Measurements from ENCODE around the gene DOCK1. TPM values are rescaled to one million over a fixed set of nuclear protein-coding genes. Genes with fewer than 3 reads are reported as not detected.

DOCK1 gene
- total RNA-seq, 2 donors from 2014 or later = 46.4 to 49.0 TPM

GRCh38 chr10:127283576-127283975 lies 378.3 kb downstream of the DOCK1 start:
- Histone ChIP-seq H3K9me3 (peaks cover 5% of the 10 kb centered on the region), H3K9ac (ENCODE audit: low read depth in 2 of 2, low read length in 2 of 2) (no peak overlapping the region), H3K4me3 (no peak overlapping the region), H3K4me1 (no peaks in the 10 kb centered on the region), H3K36me3 (no peaks in the 10 kb centered on the region), H3K27me3 (no peaks in the 10 kb centered on the region), H3K27ac (no peak overlapping the region)
- TF ChIP-seq CTCF (IDR thresholded peaks at IDR 0.05) = no peak
- intact Hi-C loops (cut with DNase I) = no loop called here
- no peak for DNase-seq

GRCh38 chr10:127290850-127291249 lies 385.6 kb downstream of the DOCK1 start:
- Histone ChIP-seq H3K36me3 (no peaks in the 10 kb centered on the region), H3K27ac (no peak overlapping the region), H3K4me3 (no peak overlapping the region), H3K9ac (ENCODE audit: low read depth in 2 of 2, low read length in 2 of 2) (no peak overlapping the region), H3K27me3 (no peaks in the 10 kb centered on the region), H3K4me1 (no peaks in the 10 kb centered on the region), H3K9me3 (peaks cover 5% of the 10 kb centered on the region)
- no peak for TF ChIP-seq CTCF (IDR thresholded peaks at IDR 0.05)
- DNase-seq = no peak
- intact Hi-C loops (cut with DNase I) = no loop called here

- Histone ChIP-seq H3K9ac (ENCODE audit: low read depth in 2 of 2, low read length in 2 of 2) (no peak overlapping the region), H3K4me1 (no peaks in the 10 kb centered on the region), H3K4me3 (no peak overlapping the region), H3K9me3 (peaks cover 5% of the 10 kb centered on the region), H3K36me3 (no peaks in the 10 kb centered on the region), H3K27me3 (no peaks in the 10 kb centered on the region), H3K27ac (no peak overlapping the region)
- intact Hi-C loops (cut with DNase I) = no loop called here
- no peak for TF ChIP-seq CTCF (IDR thresholded peaks at IDR 0.05)
- no peak for DNase-seq
Measured at GRCh38 chr10:127291329-127291728, 386.1 kb downstream of the DOCK1 start.

GRCh38 chr10:127292888-127293287 lies 387.7 kb downstream of the DOCK1 start:
- H3K36me3 ChIP-seq = no peaks in the 10 kb centered on the region
- TF ChIP-seq CTCF (IDR thresholded peaks at IDR 0.05) = no peak
- intact Hi-C loops (cut with DNase I) = no loop called here
- no peak overlapping the region for H3K9ac ChIP-seq (ENCODE audit: low read depth in 2 of 2, low read length in 2 of 2)
- no peaks in the 10 kb centered on the region for H3K4me1 ChIP-seq
- no peaks in the 10 kb centered on the region for H3K9me3 ChIP-seq
- H3K4me3 ChIP-seq = no peak overlapping the region
- H3K27me3 ChIP-seq = no peaks in the 10 kb centered on the region
- DNase-seq = no peak
- H3K27ac ChIP-seq = no peak overlapping the region

GRCh38 chr10:127293640-127294039 lies 388.4 kb downstream of the DOCK1 start:
- Histone ChIP-seq H3K36me3 (no peaks in the 10 kb centered on the region), H3K4me3 (no peak overlapping the region), H3K9me3 (no peaks in the 10 kb centered on the region), H3K27ac (no peak overlapping the region), H3K9ac (ENCODE audit: low read depth in 2 of 2, low read length in 2 of 2) (no peak overlapping the region), H3K4me1 (no peaks in the 10 kb centered on the region), H3K27me3 (no peaks in the 10 kb centered on the region)
- intact Hi-C loops (cut with DNase I) = no loop called here
- no peak for DNase-seq
- TF ChIP-seq CTCF (IDR thresholded peaks at IDR 0.05) = no peak

GRCh38 chr10:127296696-127297095 lies 391.5 kb downstream of the DOCK1 start:
- no peak overlapping the region for H3K27ac ChIP-seq
- no peaks in the 10 kb centered on the region for H3K9me3 ChIP-seq
- no peak overlapping the region for H3K9ac ChIP-seq (ENCODE audit: low read depth in 2 of 2, low read length in 2 of 2)
- no peaks in the 10 kb centered on the region for H3K27me3 ChIP-seq
- TF ChIP-seq CTCF (IDR thresholded peaks at IDR 0.05) = no peak
- peaks cover 9% of the 10 kb centered on the region for H3K4me1 ChIP-seq
- H3K4me3 ChIP-seq = no peak overlapping the region
- no peaks in the 10 kb centered on the region for H3K36me3 ChIP-seq
- no peak for DNase-seq
- intact Hi-C loops (cut with DNase I) = no loop called here

All from colonic mucosa (tissue), 4 donors.